Epithelial cell of esophagus (primary cell): ENCODE results near the gene ARHGAP23.

Experiments used
- DNase-seq: peaks from one replicate; pipeline ENCODE4 v3.0.0; 2010; ENCODE audit warnings: low read depth
- H3K4me3 ChIP-seq: 2 replicates; pipeline ENCODE4 v1.5.1; 2011; ENCODE audit warnings: mild to moderate bottlenecking, low read length, control low read depth
- TF ChIP-seq, protein P1 (sequence below): IDR thresholded peaks from 2 replicates; pipeline ENCODE4 v1.5.1; 2011; ENCODE audit warnings: low read depth, mild to moderate bottlenecking, low read length, control low read depth, inconsistent platforms; ENCODE audit not compliant: insufficient read depth; ENCODE audit errors: missing control alignments

The ARHGAP23 gene, protein sequence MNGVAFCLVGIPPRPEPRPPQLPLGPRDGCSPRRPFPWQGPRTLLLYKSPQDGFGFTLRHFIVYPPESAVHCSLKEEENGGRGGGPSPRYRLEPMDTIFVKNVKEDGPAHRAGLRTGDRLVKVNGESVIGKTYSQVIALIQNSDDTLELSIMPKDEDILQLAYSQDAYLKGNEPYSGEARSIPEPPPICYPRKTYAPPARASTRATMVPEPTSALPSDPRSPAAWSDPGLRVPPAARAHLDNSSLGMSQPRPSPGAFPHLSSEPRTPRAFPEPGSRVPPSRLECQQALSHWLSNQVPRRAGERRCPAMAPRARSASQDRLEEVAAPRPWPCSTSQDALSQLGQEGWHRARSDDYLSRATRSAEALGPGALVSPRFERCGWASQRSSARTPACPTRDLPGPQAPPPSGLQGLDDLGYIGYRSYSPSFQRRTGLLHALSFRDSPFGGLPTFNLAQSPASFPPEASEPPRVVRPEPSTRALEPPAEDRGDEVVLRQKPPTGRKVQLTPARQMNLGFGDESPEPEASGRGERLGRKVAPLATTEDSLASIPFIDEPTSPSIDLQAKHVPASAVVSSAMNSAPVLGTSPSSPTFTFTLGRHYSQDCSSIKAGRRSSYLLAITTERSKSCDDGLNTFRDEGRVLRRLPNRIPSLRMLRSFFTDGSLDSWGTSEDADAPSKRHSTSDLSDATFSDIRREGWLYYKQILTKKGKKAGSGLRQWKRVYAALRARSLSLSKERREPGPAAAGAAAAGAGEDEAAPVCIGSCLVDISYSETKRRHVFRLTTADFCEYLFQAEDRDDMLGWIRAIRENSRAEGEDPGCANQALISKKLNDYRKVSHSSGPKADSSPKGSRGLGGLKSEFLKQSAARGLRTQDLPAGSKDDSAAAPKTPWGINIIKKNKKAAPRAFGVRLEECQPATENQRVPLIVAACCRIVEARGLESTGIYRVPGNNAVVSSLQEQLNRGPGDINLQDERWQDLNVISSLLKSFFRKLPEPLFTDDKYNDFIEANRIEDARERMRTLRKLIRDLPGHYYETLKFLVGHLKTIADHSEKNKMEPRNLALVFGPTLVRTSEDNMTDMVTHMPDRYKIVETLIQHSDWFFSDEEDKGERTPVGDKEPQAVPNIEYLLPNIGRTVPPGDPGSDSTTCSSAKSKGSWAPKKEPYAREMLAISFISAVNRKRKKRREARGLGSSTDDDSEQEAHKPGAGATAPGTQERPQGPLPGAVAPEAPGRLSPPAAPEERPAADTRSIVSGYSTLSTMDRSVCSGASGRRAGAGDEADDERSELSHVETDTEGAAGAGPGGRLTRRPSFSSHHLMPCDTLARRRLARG (N-terminal part only)

DNA sequence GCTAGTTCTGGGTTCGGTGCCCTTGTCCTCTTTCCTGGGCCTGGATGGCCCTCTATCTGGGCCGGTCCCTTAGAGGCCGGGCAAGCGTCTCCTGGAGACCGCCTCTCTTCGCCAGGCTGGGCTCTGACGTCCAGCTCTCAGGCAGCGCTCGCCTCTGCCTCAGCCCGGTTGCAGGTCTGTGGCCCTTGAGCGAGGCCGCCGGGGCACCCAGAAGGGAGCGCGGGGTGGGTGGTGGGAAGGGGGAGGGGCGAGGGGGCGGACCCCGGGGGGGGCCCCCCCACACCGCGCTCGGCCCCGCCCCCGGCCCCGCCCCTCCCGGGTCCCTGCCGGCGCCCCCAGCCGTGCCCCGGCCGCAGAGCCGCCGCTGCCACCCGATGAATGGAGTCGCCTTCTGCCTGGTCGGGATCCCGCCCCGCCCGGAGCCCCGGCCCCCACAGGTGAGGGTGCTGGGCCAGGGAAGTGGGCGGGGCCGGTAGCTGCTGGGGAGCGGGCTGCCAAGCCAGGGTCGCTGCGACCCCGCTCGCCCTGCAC is at the start of gene ARHGAP23:
TSS of gene ARHGAP23 (plus strand) at position 353 of the 531 bp plus-strand sequence. CDS start at position 375, 22 bp downstream.
- no peak for DNase-seq
- TF ChIP-seq, protein P1, sequence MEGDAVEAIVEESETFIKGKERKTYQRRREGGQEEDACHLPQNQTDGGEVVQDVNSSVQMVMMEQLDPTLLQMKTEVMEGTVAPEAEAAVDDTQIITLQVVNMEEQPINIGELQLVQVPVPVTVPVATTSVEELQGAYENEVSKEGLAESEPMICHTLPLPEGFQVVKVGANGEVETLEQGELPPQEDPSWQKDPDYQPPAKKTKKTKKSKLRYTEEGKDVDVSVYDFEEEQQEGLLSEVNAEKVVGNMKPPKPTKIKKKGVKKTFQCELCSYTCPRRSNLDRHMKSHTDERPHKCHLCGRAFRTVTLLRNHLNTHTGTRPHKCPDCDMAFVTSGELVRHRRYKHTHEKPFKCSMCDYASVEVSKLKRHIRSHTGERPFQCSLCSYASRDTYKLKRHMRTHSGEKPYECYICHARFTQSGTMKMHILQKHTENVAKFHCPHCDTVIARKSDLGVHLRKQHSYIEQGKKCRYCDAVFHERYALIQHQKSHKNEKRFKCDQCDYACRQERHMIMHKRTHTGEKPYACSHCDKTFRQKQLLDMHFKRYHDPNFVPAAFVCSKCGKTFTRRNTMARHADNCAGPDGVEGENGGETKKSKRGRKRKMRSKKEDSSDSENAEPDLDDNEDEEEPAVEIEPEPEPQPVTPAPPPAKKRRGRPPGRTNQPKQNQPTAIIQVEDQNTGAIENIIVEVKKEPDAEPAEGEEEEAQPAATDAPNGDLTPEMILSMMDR = no peak
- H3K4me3 ChIP-seq = peak within 1 kb of the TSS; percentile 52

DNA sequence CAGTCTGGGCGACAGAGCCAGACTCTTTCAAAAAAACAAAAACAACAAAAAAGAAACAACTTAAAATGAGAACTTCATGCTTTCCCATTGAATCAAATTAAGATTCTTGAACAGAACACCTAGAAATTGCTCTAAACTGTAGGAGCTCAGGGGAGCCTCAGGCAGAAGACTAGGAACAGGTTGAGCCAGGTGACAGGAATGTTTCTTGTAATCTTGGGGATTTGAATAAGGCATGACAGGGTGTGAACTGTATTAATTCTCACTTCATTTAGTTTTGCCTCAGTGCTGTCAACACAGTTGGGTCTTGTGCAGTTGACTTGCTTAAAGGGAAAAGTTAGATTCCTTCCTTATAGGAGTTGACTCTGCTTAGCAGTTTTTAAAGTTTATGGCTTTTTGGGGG is 48.8 kb upstream of the ARHGAP23 start:
- H3K4me3 ChIP-seq = no peak overlapping the region
- TF ChIP-seq, protein P1 = no peak
- peak; percentile 62 for DNase-seq

DNA sequence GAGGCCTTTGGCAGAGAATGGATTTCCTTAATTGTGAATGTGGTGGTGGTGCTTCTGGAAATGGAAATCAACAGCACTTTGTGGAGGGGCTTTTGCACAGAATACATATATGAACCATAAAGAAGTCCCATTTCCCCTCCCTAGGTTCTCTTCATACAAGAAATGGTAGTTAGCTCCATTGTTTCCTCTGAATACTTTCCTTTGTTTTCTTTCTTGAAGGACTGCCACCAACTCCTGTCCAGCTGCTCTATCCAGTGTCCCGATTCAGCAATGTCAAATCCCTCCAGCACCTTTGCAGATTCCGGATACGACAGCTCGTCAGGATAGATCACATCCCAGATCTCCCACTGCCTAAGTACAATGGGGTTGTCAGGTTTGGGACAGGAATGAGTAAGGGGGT is 33.2 kb upstream of the ARHGAP23 start:
- TF ChIP-seq, protein P1 = no peak
- DNase-seq = no peak
- no peak overlapping the region for H3K4me3 ChIP-seq

DNA sequence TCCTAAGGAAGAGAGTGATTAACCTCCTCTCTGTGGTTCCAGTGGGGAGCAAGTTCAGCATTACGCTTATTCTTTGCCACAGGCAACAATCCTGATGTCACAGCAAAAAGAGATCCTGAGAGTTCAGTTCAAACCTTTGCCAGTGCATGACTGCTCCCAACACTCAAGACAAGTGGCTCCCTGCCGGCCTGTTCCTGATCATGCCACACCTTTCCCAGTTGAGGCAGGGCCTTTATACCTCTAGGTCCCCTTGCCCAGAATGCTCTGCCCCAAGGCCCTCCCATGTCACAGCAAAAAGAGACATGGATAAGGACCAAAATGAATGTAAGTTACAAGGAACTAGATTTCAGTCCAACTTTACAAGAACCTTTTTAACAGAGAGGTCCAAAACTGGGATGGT is 31.0 kb upstream of the ARHGAP23 start:
- no peak for DNase-seq
- no peak overlapping the region for H3K4me3 ChIP-seq
- TF ChIP-seq, protein P1 = no peak

DNA sequence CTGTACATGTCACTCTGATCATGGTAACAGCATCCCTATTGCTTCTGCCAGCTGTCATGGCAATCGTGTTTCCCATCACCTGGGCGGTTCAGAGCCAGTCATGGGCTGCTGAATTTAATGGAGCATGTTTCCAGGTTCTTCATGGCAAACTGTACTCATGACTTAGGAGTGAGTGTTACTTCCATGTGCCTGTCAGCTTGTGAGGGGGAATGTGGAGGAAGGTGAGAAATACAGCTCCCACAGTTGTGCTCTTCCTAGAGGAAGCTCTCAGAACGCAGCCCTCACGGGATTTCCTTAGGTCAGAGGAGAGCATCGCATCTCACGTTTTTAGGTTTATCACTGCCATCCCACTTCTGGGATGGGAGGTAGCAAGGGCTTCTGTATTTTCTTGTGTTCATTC is 28.0 kb upstream of the ARHGAP23 start:
- TF ChIP-seq, protein P1 = no peak
- no peak for DNase-seq
- no peak overlapping the region for H3K4me3 ChIP-seq

DNA sequence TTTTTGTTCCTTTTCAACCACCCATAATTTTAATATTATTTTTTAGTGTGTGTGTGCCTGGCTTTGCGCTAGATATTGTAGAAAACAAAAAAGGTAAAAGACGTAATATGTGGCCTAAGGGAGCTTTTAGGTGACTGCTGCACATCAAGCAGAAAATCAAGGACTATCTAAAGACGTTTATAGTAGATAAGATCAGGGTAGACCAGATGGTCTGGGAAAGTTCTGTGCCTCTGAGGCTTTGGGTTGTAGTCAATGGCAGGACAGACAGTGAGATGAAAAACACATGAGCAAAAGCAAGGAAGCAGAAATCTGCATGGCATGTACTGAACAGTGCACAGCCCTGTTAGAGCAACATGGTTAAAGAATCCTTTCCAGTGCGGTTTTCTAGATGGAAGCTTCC is 26.8 kb upstream of the ARHGAP23 start:
- TF ChIP-seq, protein P1 = no peak
- no peak for DNase-seq
- H3K4me3 ChIP-seq = no peak overlapping the region
